H9 (cell line): ENCODE data around the gene ING5. TPM values are rescaled to one million over a fixed set of nuclear protein-coding genes. Genes with fewer than 3 reads are reported as not detected.

Experiments
- DNase-seq: peaks from one replicate; pipeline ENCODE4 v3.0.0-alpha.2; 2017
- H2AFZ ChIP-seq: one replicate; pipeline ENCODE4 v1.6.1; 2013; ENCODE audit warnings: mild to moderate bottlenecking, low read length, control low read depth, moderate library complexity
- H2AK5ac ChIP-seq: 2 replicates; pipeline ENCODE4 v1.6.1; 2013; ENCODE audit warnings: low read length, control low read depth, mixed read lengths; ENCODE audit not compliant: insufficient read length
- H2BK120ac ChIP-seq: one replicate; pipeline ENCODE4 v1.6.1; 2013; ENCODE audit warnings: low read depth, mild to moderate bottlenecking, low read length, control low read depth, inconsistent platforms; ENCODE audit not compliant: poor library complexity, severe bottlenecking
- H2BK12ac ChIP-seq: 2 replicates; pipeline ENCODE4 v1.6.1; 2013; ENCODE audit warnings: low read length, control low read depth, mixed read lengths, low read depth; ENCODE audit not compliant: insufficient read length
- H2BK15ac ChIP-seq: 2 replicates; pipeline ENCODE4 v1.6.1; 2013; ENCODE audit warnings: low read depth, low read length, control low read depth
- H2BK20ac ChIP-seq: one replicate; pipeline ENCODE4 v1.6.1; 2013; ENCODE audit warnings: low read depth, mild to moderate bottlenecking, low read length, control low read depth, inconsistent platforms; ENCODE audit not compliant: poor library complexity, severe bottlenecking
- H2BK5ac ChIP-seq: 2 replicates; pipeline ENCODE4 v1.6.1; 2013; ENCODE audit warnings: low read length, control low read depth, mixed read lengths; ENCODE audit not compliant: insufficient read length
- H3K14ac ChIP-seq: 2 replicates; pipeline ENCODE4 v1.6.1; 2013; ENCODE audit warnings: low read length, control low read depth; ENCODE audit not compliant: insufficient read depth
- H3K18ac ChIP-seq: 2 replicates; pipeline ENCODE4 v1.6.1; 2013; ENCODE audit warnings: low read depth, mild to moderate bottlenecking, mixed read lengths, low read length, control low read depth; ENCODE audit not compliant: insufficient read length
- H3K23ac ChIP-seq: 2 replicates; pipeline ENCODE4 v1.6.1; 2013; ENCODE audit warnings: low read length, control low read depth, mixed read lengths, low read depth; ENCODE audit not compliant: insufficient read length
- H3K23me2 ChIP-seq: 2 replicates; pipeline ENCODE4 v1.6.1; 2013; ENCODE audit warnings: low read depth, mild to moderate bottlenecking, mixed read lengths, low read length, control low read depth; ENCODE audit not compliant: insufficient read length, poor library complexity, severe bottlenecking
- H3K27ac ChIP-seq: 2 replicates; pipeline ENCODE4 v1.5.1; 2013; ENCODE audit warnings: low read length, control low read depth, mixed read lengths, low read depth; ENCODE audit not compliant: insufficient read length
- H3K27me3 ChIP-seq: 2 replicates; pipeline ENCODE4 v1.6.1; 2013; ENCODE audit warnings: low read length, control low read depth, inconsistent platforms; ENCODE audit not compliant: insufficient read depth
- H3K4ac ChIP-seq: 2 replicates; pipeline ENCODE4 v1.6.1; 2013; ENCODE audit warnings: low read depth, mild to moderate bottlenecking, control low read depth, inconsistent platforms, low read length, moderate library complexity
- H3K4me1 ChIP-seq: 2 replicates; pipeline ENCODE4 v1.6.1; 2013; ENCODE audit warnings: low read length, control low read depth, inconsistent platforms; ENCODE audit not compliant: insufficient read depth
- H3K4me2 ChIP-seq: 2 replicates; pipeline ENCODE4 v1.6.1; 2013; ENCODE audit warnings: low read length, control low read depth, mixed read lengths; ENCODE audit not compliant: insufficient read length, insufficient read depth
- H3K56ac ChIP-seq: 2 replicates; pipeline ENCODE4 v1.6.1; 2013; ENCODE audit warnings: low read depth, mild to moderate bottlenecking, mixed read lengths, low read length, control low read depth; ENCODE audit not compliant: insufficient read length
- H3K79me1 ChIP-seq: 2 replicates; pipeline ENCODE4 v1.6.1; 2013; ENCODE audit warnings: low read depth, mild to moderate bottlenecking, moderate library complexity, low read length, control low read depth, inconsistent platforms; ENCODE audit not compliant: insufficient read depth, poor library complexity, severe bottlenecking
- H3K79me2 ChIP-seq: 2 replicates; pipeline ENCODE4 v1.6.1; 2013; ENCODE audit warnings: low read length, control low read depth, inconsistent platforms; ENCODE audit not compliant: insufficient read depth
- H3K9ac ChIP-seq: 2 replicates; pipeline ENCODE4 v1.6.1; 2013; ENCODE audit warnings: low read length, control low read depth, mixed read lengths; ENCODE audit not compliant: insufficient read length; ENCODE audit errors: extremely low read depth
- H3K9me3 ChIP-seq: one replicate; pipeline ENCODE4 v1.6.1; 2013; ENCODE audit warnings: low read depth, low read length, inconsistent platforms; ENCODE audit not compliant: control insufficient read depth
- H3T11ph ChIP-seq: one replicate; pipeline ENCODE4 v1.6.1; 2013; ENCODE audit warnings: mild to moderate bottlenecking, low read length, control low read depth, inconsistent platforms
- H4K20me1 ChIP-seq: one replicate; pipeline ENCODE4 v1.6.1; 2013; ENCODE audit not compliant: control insufficient read depth, insufficient read length, insufficient read depth
- H4K5ac ChIP-seq: 2 replicates; pipeline ENCODE4 v1.6.1; 2013; ENCODE audit warnings: low read depth, mild to moderate bottlenecking, mixed read lengths, low read length, control low read depth; ENCODE audit not compliant: insufficient read length
- H4K8ac ChIP-seq: replicated peaks from 2 replicates; pipeline ENCODE4 v1.6.1; 2013; ENCODE audit warnings: low read length, control low read depth, mixed read lengths, low read depth; ENCODE audit not compliant: insufficient read length
- H4K91ac ChIP-seq: 2 replicates; pipeline ENCODE4 v1.6.1; 2013; ENCODE audit warnings: low read depth, mild to moderate bottlenecking, moderate library complexity, mixed read lengths, low read length, control low read depth; ENCODE audit not compliant: insufficient read length
- H3K27ac Mint-ChIP-seq, 3 experiments: 2 replicates in 2 of 3; 3 replicates in 1 of 3; pipeline ENCODE4 v1.8.0; 2020 to 2021; ENCODE audit warnings: mixed read lengths in 3 of 3, mild to moderate bottlenecking in 1 of 3, moderate library complexity in 1 of 3
- H3K27me3 Mint-ChIP-seq: 2 replicates; pipeline ENCODE4 v1.8.0; 2021; ENCODE audit warnings: low read depth, mild to moderate bottlenecking, moderate library complexity, mixed read lengths
- H3K36me3 Mint-ChIP-seq, 3 experiments: 2 replicates in 2 of 3; 3 replicates in 1 of 3; pipeline ENCODE4 v1.8.0; 2020 to 2021; ENCODE audit warnings: low read depth in 3 of 3, mixed read lengths in 3 of 3; ENCODE audit not compliant: insufficient read depth in 1 of 3
- H3K4me1 Mint-ChIP-seq, 2 experiments: 2 replicates each; pipeline ENCODE4 v1.8.0; 2020; ENCODE audit warnings: mixed read lengths in 2 of 2
- H3K4me3 Mint-ChIP-seq, 2 experiments: 2 replicates in 1 of 2; 3 replicates in 1 of 2; pipeline ENCODE4 v1.8.0; 2020 to 2021; ENCODE audit warnings: mild to moderate bottlenecking in 2 of 2, mixed read lengths in 2 of 2, moderate library complexity in 1 of 2
- H3K9me3 Mint-ChIP-seq, 2 experiments: 2 replicates in 1 of 2; 3 replicates in 1 of 2; pipeline ENCODE4 v1.8.0; 2020; ENCODE audit warnings: mild to moderate bottlenecking in 2 of 2, mixed read lengths in 2 of 2, moderate library complexity in 1 of 2
- CTCF ChIP-seq: fragments of 200-600 bp; sonication (generic); conservative IDR thresholded peaks from 3 replicates; pipeline ENCODE4 v1.8.0; 2021; ENCODE audit warnings: antibody characterized with exemption, mild to moderate bottlenecking
- WGBS: extraction: QIAGEN DNeasy Blood & Tissue Kit; methylation state at CpG from one replicate; pipeline ENCODE4 v1.1.7; 2013; ENCODE audit warnings: missing lambda C conversion rate, low lambda C conversion rate, mixed read lengths; ENCODE audit not compliant: insufficient read length; ENCODE audit errors: extremely low coverage; 5-methylcytosine and 5-hydroxymethylcytosine counted together
- total RNA-seq: library from RNA; stranded (reverse); gene quantifications from 2 replicates; pipeline ENCODE4 v1.2.1, GENCODE V29; 2021

Gene ING5
- total RNA-seq, 1 experiment from 2014 or later, result 66.0 TPM

- WGBS, result no CpG with 5 or more reads among the region's 17 CpGs
- H3K36me3 Mint-ChIP-seq, result peaks cover 15 to 79% (median 61%) of the 10 kb centered on the region in 3 experiments; a peak in 6 of 7 replicates
- Histone ChIP-seq H3K4ac (no peak overlapping the region), H3T11ph (no peak overlapping the region), H3K9me3 (no peaks in the 10 kb centered on the region), H2BK15ac (no peak overlapping the region), H4K20me1 (no peaks in the 10 kb centered on the region), H2AK5ac (no peak overlapping the region), H3K27me3 (no peaks in the 10 kb centered on the region), H4K8ac (no peak overlapping the region), H2BK5ac (no peak overlapping the region), H3K23me2 (no peaks in the 10 kb centered on the region), H3K79me2 (no peaks in the 10 kb centered on the region), H2BK120ac (no peak overlapping the region), H4K5ac (no peak overlapping the region), H2AFZ (no peak overlapping the region), H3K14ac (no peak overlapping the region), H3K18ac (no peak overlapping the region), H3K4me1 (no peaks in the 10 kb centered on the region), H2BK20ac (no peak overlapping the region), H3K27ac (no peak overlapping the region), H4K91ac (no peak overlapping the region), H3K56ac (no peak overlapping the region), H3K23ac (no peak overlapping the region), H2BK12ac (no peak overlapping the region), H3K79me1 (no peaks in the 10 kb centered on the region), H3K9ac (no peak overlapping the region), H3K4me2 (no peak overlapping the region)
- H3K27ac Mint-ChIP-seq, result 0 out of 7 replicates have a peak overlapping the region, but pooled peaks of 1 of the 3 experiments have one; percentile 68
- TF ChIP-seq CTCF, result peak; percentile 33; the same call in 1 of the 3 replicates
- H3K4me1 Mint-ChIP-seq, result peaks cover 0 to 2% of the 10 kb centered on the region in 2 experiments; a peak in 2 of 4 replicates
- no peaks in the 10 kb centered on the region for H3K27me3 Mint-ChIP-seq
- H3K4me3 Mint-ChIP-seq, result no peak overlapping the region
- no peaks in the 10 kb centered on the region for H3K9me3 Mint-ChIP-seq
- no peak for DNase-seq
These were observed 26.0 kb upstream of the ING5 start for GRCh38 chr2:241675885-241676284.
